ENCODE measurements around the gene STT3A. TPM values are rescaled to one million over a fixed set of nuclear protein-coding genes. Genes with fewer than 3 reads are reported as not detected.

Gene STT3A
- total and polyA plus RNA-seq, 2 of the 13 experiments (the other 11 are each of a cell fraction or from before 2014, with no cell fraction given), result 229 to 319 TPM

DNA sequence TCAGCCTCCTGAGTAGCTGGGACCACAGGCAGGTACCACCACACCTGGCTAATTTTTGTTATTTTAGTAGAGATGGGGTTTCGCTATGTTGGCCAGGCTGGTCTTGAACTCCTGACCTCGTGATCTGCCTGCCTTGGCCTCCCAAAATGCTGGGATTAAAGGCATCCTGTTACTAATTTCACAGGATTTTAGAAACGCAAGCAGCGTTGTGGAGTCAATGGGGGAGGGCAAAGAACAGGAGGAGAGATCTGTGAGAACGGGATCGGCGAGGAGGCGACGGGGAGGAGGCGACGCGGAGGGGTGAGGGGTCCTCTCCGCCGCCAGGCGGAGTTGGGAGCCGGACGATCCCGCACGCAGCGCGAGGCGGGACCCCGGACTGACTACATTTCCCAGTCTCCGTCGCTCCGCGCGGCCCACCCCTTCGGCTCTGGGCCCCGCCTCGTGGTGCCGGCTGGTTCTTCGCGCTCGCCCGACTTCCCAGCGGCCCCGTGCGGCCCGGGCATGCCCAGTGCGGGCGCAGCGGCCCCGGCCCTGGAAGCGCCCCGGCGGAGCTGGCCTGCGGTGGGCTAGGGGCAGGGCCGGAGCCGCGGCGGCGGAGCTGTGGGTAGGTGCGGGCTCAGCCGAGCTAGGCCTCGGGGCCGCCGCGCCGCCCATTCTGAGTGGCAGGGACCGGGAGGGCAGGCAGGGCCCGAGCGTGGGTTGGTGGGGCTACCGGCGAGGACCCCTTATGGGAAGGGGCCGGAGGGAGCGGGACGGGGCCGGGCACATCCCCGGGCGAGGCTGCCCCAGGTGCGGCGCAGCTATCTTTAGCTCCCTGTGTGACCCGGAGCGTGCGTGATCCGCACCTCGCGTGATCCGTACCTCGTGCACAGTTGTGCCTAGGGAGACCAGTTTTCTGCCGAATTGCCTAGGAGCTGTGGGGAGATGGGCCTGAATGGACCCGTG lies 23.4 kb upstream of the STT3A start, which contains the start of gene EI24 (continued):
- peak; percentile 45; the same call in 1 of the 2 replicates for TF ChIP-seq CREB1 (IDR thresholded peaks at IDR 0.05)
- TF ChIP-seq CREB1 (CRISPR knock-in tag; IDR thresholded peaks at IDR 0.05), result no peak
- peak; percentile 48; the same call in 1 of the 2 replicates for TF ChIP-seq TAF1 (CRISPR knock-in tag; IDR thresholded peaks at IDR 0.05)
- TF ChIP-seq KMT2B (CRISPR knock-in tag; IDR thresholded peaks at IDR 0.05), result peak; percentile 73
- 0 out of 2 replicates have a peak, but pooled peaks have one; percentile 1 for TF ChIP-seq HOXA5 (CRISPR knock-in tag; IDR thresholded peaks at IDR 0.05)
- TF ChIP-seq TFDP2 (CRISPR knock-in tag; IDR thresholded peaks at IDR 0.05), result peak; percentile 85
- TF ChIP-seq ADNP (CRISPR knock-in tag; IDR thresholded peaks at IDR 0.05), result peak; percentile 85
- TF ChIP-seq THAP8 (CRISPR knock-in tag; IDR thresholded peaks at IDR 0.05; ENCODE audit: borderline replicate concordance), result 0 out of 2 replicates have a peak, but pooled peaks have one; percentile 52
- TF ChIP-seq ZNF784 (CRISPR knock-in tag; IDR thresholded peaks at IDR 0.05; ENCODE audit: borderline replicate concordance), result peak; percentile 66; the same call in 1 of the 2 replicates
- no peak for TF ChIP-seq ESRRA (CRISPR knock-in tag; IDR thresholded peaks at IDR 0.05; ENCODE audit: low read depth)
- TF ChIP-seq SP2 (CRISPR knock-in tag; IDR thresholded peaks at IDR 0.05), result peak; percentile 60
- no peak for TF ChIP-seq GABPA (IDR thresholded peaks at IDR 0.05; ENCODE audit: low read depth, low read length)
- TF ChIP-seq GABPA (CRISPR knock-in tag; IDR thresholded peaks at IDR 0.05; ENCODE audit: low read depth), result peak; percentile 55; the same call in 1 of the 2 replicates
- peak; percentile 16; the same call in 1 of the 2 replicates for TF ChIP-seq MYNN (CRISPR knock-in tag; IDR thresholded peaks at IDR 0.05; ENCODE audit: low read depth)
- peak; percentile 58; the same call in 1 of the 2 replicates for TF ChIP-seq BCL3 (CRISPR knock-in tag; IDR thresholded peaks at IDR 0.05)
- TF ChIP-seq ZNF761 (CRISPR knock-in tag; conservative IDR thresholded peaks at IDR 0.05), result 0 out of 2 replicates have a peak, but pooled peaks have one; percentile 32
- TF ChIP-seq GABPB1 (CRISPR knock-in tag; IDR thresholded peaks at IDR 0.05), result peak; percentile 87
- TF ChIP-seq AGO1 (IDR thresholded peaks at IDR 0.05; ENCODE audit: low read depth, low read length, poor library complexity, severe bottlenecking), result no peak
- TF ChIP-seq ZNF160 (CRISPR knock-in tag; IDR thresholded peaks at IDR 0.05), result 0 out of 2 replicates have a peak, but pooled peaks have one; percentile 7
- peak; percentile 4; the same call in 1 of the 2 replicates for TF ChIP-seq SMC3 (IDR thresholded peaks at IDR 0.05; ENCODE audit: low read length)
- peak; percentile 76 for TF ChIP-seq YY1 (IDR thresholded peaks at IDR 0.05; ENCODE audit: insufficient read depth, insufficient replicate concordance, low read depth, low read length)
- 0 out of 2 replicates have a peak, but pooled peaks have one; percentile 29 for TF ChIP-seq GLI4 (CRISPR knock-in tag; IDR thresholded peaks at IDR 0.05; ENCODE audit: borderline replicate concordance)
- TF ChIP-seq ZNF121 (CRISPR knock-in tag; IDR thresholded peaks at IDR 0.05), result no peak; the same call in 1 of the 2 replicates
- peak; percentile 85 for TF ChIP-seq ZNF782 (CRISPR knock-in tag; IDR thresholded peaks at IDR 0.05; ENCODE audit: borderline replicate concordance)
- TF ChIP-seq TARDBP (CRISPR knock-in tag; IDR thresholded peaks at IDR 0.05), result peak; percentile 64; the same call in 1 of the 2 replicates
- peak; percentile 35 for TF ChIP-seq NFYC (CRISPR knock-in tag; IDR thresholded peaks at IDR 0.05)
